GM21786 (cell line): ENCODE results near the gene CDSN.
"Not testable (repeated sequence)": the region's sequence is repeated elsewhere in the genome, so short reads cannot be mapped to it uniquely, and the experiment has no call there.

Source experiments
- ATAC-seq: cut with Tn5 transposase; IDR thresholded peaks from one replicate; pipeline ENCODE4 v1.9.1; 2021; ENCODE audit not compliant: unreplicated experiment

The CDSN gene

GRCh38 chr6:31087494-31088089, 32.7 kb downstream of the CDSN start:
- ATAC-seq = peak; percentile 55

GRCh38 chr6:31086788-31087440, 33.3 kb downstream of the CDSN start:
- ATAC-seq = no peak

- no peak for ATAC-seq
Observed at GRCh38 chr6:31083742-31084354, 36.4 kb downstream of the CDSN start.

GRCh38 chr6:31081872-31082271, 38.4 kb downstream of the CDSN start:
- no peak for ATAC-seq

- ATAC-seq = no peak
Observed at GRCh38 chr6:31079656-31080261, 40.5 kb downstream of the CDSN start.

GRCh38 chr6:31076611-31077010, 43.6 kb downstream of the CDSN start:
- ATAC-seq = no peak

GRCh38 chr6:31075528-31075927, 44.7 kb downstream of the CDSN start:
- ATAC-seq = no peak

GRCh38 chr6:31074401-31074800, 45.8 kb downstream of the CDSN start:
- ATAC-seq = no peak

- ATAC-seq = no peak
Observed at GRCh38 chr6:31070711-31071197, 49.5 kb downstream of the CDSN start.

GRCh38 chr6:31068669-31069340, 51.4 kb downstream of the CDSN start:
- ATAC-seq = no peak

GRCh38 chr6:31067891-31068668, 52.2 kb downstream of the CDSN start:
- ATAC-seq = not testable (repeated sequence)

GRCh38 chr6:31067028-31067427, 53.2 kb downstream of the CDSN start:
- not testable (repeated sequence) for ATAC-seq

GRCh38 chr6:31065556-31065955, 54.7 kb downstream of the CDSN start:
- ATAC-seq = no peak
